Esophagus squamous epithelium (tissue), 5 donors: ENCODE results near the gene FHIT. TPM values are rescaled to one million over a fixed set of nuclear protein-coding genes. Genes with fewer than 3 reads are reported as not detected.

Source experiments
- DNase-seq: peaks from one replicate; lab custom pipeline; 2025; lab: John Stamatoyannopoulos, UW
- H3K27ac ChIP-seq, 4 donors: fragments of 200-600 bp; sonication (generic); one replicate each; pipeline ENCODE4 v1.5.1; 2016 to 2019; ENCODE audit warnings: mild to moderate bottlenecking in 1 of 4
- H3K27me3 ChIP-seq, 4 donors: fragments of 200-600 bp; sonication (generic); 1 replicate in 3 of 4; 2 replicates in 1 of 4; pipeline versions ENCODE4 v1.5.1 to v1.6.0; 2017 to 2021; ENCODE audit warnings: antibody characterized with exemption in 1 of 4
- H3K36me3 ChIP-seq, 3 donors: fragments of 200-600 bp; sonication (generic); one replicate each; pipeline ENCODE4 v1.5.1; 2016 to 2019
- H3K4me1 ChIP-seq, 3 donors: fragments of 200-600 bp; sonication (generic); one replicate each; pipeline ENCODE4 v1.5.1; 2017 to 2019
- H3K4me3 ChIP-seq, 4 donors: fragments of 200-600 bp; sonication (generic); 1 replicate in 3 of 4; 2 replicates in 1 of 4; pipeline ENCODE4 v1.5.1; 2016 to 2019; ENCODE audit warnings: mild to moderate bottlenecking in 2 of 4, moderate library complexity in 1 of 4
- H3K9me3 ChIP-seq, 3 donors: fragments of 200-600 bp; sonication (generic); one replicate each; pipeline ENCODE4 v1.5.1; 2016 to 2019
- CTCF ChIP-seq, 6 experiments: fragments of 450-650 bp in 4 of 6; fragments of 200-600 bp in 2 of 6; sonication (generic) in 2 of 6; IDR thresholded peaks; one replicate each; pipeline ENCODE4 v1.5.1; 2016 to 2019; ENCODE audit warnings: antibody characterized with exemption in 6 of 6, mild to moderate bottlenecking in 4 of 6, moderate library complexity in 4 of 6
- POLR2A ChIP-seq, 4 donors: fragments of 450-650 bp; IDR thresholded peaks; one replicate each; pipeline ENCODE4 v1.6.1; 2017; ENCODE audit warnings: antibody characterized with exemption in 4 of 4, mild to moderate bottlenecking in 4 of 4, moderate library complexity in 3 of 4
- WGBS, 2 donors: methylation state at CpG; one replicate each; pipeline ENCODE4 v1.1.5; 2018; 5-methylcytosine and 5-hydroxymethylcytosine counted together
- intact Hi-C: fragments of 100-400 bp; cut with DNase I; formaldehyde crosslinking; loops from one replicate; pipeline ENCODE4 v1.15.0; 2022
- total RNA-seq, 4 donors: library from RNA; depleted of rRNA; stranded (reverse); fragments of >200 nt; gene quantifications; one replicate each; pipeline ENCODE4 v1.1.0, GENCODE V29; 2016
- donor health status: DM: yes; HTN: yes; CAD: no.

Gene FHIT
- total RNA-seq, 4 donors from 2014 or later: 0.64 to 5.7 (median 3.1) TPM

- H3K9me3 ChIP-seq: no peaks in the 10 kb centered on the region
- no peak for DNase-seq
- H3K27me3 ChIP-seq: no peaks in the 10 kb centered on the region
- no peaks in the 10 kb centered on the region for H3K4me1 ChIP-seq
- no peak overlapping the region for H3K4me3 ChIP-seq
- WGBS, 2 donors: 68 to 75% methylated on average over 4 of the region's 4 CpGs
- no peak overlapping the region for H3K27ac ChIP-seq
- H3K36me3 ChIP-seq: no peaks in the 10 kb centered on the region
- TF ChIP-seq POLR2A (IDR thresholded peaks at IDR 0.05): no peak
- TF ChIP-seq CTCF (IDR thresholded peaks at IDR 0.05): no peak
- intact Hi-C loops: no loop called here
Measured at GRCh38 chr3:60461267-60461666, 790.0 kb downstream of the FHIT start.

GRCh38 chr3:60456180-60456579 lies 795.1 kb downstream of the FHIT start:
- no peak overlapping the region for H3K4me3 ChIP-seq
- H3K36me3 ChIP-seq: no peaks in the 10 kb centered on the region
- intact Hi-C loops: no loop called here
- H3K27me3 ChIP-seq: no peaks in the 10 kb centered on the region
- H3K9me3 ChIP-seq: no peaks in the 10 kb centered on the region
- no peak for DNase-seq
- H3K4me1 ChIP-seq: no peaks in the 10 kb centered on the region
- TF ChIP-seq POLR2A (IDR thresholded peaks at IDR 0.05) (no peak), CTCF (IDR thresholded peaks at IDR 0.05) (no peak)
- H3K27ac ChIP-seq: no peak overlapping the region
- 58 to 60% methylated on average over 2 of the region's 2 CpGs for WGBS, 2 donors

- no peak for DNase-seq
- Histone ChIP-seq H3K27me3 (no peaks in the 10 kb centered on the region), H3K36me3 (no peaks in the 10 kb centered on the region), H3K4me1 (no peaks in the 10 kb centered on the region), H3K4me3 (no peak overlapping the region), H3K9me3 (no peaks in the 10 kb centered on the region), H3K27ac (no peak overlapping the region)
- WGBS, 2 donors: 57 to 66% methylated on average over 3 of the region's 3 CpGs
- intact Hi-C loops: no loop called here
- TF ChIP-seq CTCF (IDR thresholded peaks at IDR 0.05) (no peak), POLR2A (IDR thresholded peaks at IDR 0.05) (no peak)
Measured at GRCh38 chr3:60453326-60453725, 797.9 kb downstream of the FHIT start.

- Histone ChIP-seq H3K9me3 (no peaks in the 10 kb centered on the region), H3K27me3 (no peaks in the 10 kb centered on the region), H3K4me1 (no peaks in the 10 kb centered on the region), H3K27ac (no peak overlapping the region), H3K4me3 (no peak overlapping the region), H3K36me3 (no peaks in the 10 kb centered on the region)
- no peak for DNase-seq
- TF ChIP-seq CTCF (IDR thresholded peaks at IDR 0.05) (no peak), POLR2A (IDR thresholded peaks at IDR 0.05) (no peak)
- 75% methylated on average over 3 of the region's 3 CpGs for WGBS, 2 donors
- intact Hi-C loops: no loop called here
Measured at GRCh38 chr3:60448696-60449095, 802.6 kb downstream of the FHIT start.

GRCh38 chr3:60445446-60445845 lies 805.8 kb downstream of the FHIT start:
- H3K4me3 ChIP-seq: no peak overlapping the region
- DNase-seq: no peak
- no peaks in the 10 kb centered on the region for H3K4me1 ChIP-seq
- TF ChIP-seq CTCF (IDR thresholded peaks at IDR 0.05): no peak
- no peak for TF ChIP-seq POLR2A (IDR thresholded peaks at IDR 0.05)
- H3K27me3 ChIP-seq: no peaks in the 10 kb centered on the region
- intact Hi-C loops: no loop called here
- H3K36me3 ChIP-seq: no peaks in the 10 kb centered on the region
- 29 to 31% methylated on average over 3 of the region's 3 CpGs for WGBS, 2 donors
- no peaks in the 10 kb centered on the region for H3K9me3 ChIP-seq
- H3K27ac ChIP-seq: no peak overlapping the region
